ENCODE measurements around the gene TUBAL3.

Gene TUBAL3

DNA sequence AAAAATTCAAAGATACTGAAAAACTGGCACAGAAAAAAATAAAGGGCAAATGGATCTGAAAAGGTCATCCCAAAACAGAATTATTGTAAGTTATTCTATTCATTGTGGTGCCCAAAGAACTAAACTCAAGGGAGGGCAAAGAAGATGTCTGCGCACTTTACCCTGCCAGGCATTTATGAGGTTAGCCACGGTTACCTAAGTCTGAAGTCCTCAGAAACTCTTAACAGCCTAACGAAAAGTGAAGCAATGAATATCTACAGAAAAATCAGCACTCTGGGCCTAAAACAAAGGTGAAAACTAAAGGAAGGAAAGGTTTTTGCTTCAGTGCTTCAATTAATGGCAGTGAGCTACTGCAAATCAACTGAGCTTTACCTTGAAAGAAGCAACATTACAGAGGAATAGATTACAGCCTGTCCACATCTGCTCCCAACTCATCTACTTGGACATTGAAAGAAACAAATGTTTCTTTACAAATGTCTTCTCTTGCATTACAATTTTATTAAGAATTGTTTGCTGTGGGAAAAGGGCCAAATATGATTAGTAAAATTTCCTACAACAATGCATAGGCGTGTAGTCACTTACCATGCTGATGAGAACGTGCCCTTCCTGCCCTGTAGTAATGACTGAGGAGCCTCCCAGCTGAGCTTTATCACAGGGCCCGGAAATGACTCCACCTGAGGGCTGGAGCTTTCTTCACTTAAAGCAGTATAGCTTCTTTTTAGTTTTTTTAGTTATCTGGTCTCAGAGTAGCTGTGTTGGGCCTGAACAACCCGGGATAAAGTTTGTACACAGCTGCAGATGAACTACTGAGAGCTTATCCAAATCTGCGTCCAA lies at the start of gene TUBAL3:
Gene TUBAL3, minus strand, starts transcription at position 621 of the 834 bp plus-strand sequence. Its CDS starts 36 bp downstream, at position 585.
- DNase-seq = no peak

DNA sequence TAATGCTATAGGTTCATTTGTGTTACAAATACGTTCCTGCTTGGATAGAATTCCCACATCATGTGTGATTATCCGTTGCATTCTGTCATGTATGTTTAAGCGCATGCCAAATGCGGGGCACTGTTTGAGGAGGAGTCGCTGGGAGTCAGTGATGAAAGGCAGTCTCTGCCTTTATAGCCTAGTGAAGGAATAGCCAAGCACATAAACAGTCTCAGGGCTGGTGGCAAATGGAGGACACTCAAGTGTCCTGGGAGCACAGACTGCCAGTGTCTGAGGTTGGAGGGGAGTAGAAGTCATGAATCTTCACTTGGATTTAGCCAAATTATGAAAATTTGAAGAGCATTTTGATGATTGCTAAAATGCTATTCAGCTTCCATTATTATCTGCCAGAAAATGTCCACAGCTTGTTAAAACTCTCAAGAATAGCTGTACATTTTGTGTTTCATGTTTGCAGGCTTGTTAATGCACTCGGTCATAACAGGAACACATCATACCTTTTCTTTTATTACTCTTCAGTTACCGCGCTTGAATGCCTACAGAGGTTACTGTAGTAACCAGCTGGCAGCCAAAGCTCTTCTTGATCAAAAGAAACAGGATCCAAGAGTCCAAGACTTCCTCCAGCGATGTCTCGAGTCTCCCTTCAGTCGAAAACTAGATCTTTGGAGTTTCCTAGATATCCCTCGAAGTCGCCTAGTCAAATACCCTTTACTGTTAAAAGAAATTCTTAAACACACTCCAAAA lies 49.3 kb upstream of the TUBAL3 start:
- DNase-seq = no peak

GRCh38 chr10:5450605-5451384 lies 46.2 kb upstream of the TUBAL3 start:
- DNase-seq = no peak

GRCh38 chr10:5449823-5450222 lies 45.2 kb upstream of the TUBAL3 start:
- no peak for DNase-seq

- no peak for DNase-seq
These were observed 44.6 kb upstream of the TUBAL3 start for GRCh38 chr10:5449227-5449626.

DNA sequence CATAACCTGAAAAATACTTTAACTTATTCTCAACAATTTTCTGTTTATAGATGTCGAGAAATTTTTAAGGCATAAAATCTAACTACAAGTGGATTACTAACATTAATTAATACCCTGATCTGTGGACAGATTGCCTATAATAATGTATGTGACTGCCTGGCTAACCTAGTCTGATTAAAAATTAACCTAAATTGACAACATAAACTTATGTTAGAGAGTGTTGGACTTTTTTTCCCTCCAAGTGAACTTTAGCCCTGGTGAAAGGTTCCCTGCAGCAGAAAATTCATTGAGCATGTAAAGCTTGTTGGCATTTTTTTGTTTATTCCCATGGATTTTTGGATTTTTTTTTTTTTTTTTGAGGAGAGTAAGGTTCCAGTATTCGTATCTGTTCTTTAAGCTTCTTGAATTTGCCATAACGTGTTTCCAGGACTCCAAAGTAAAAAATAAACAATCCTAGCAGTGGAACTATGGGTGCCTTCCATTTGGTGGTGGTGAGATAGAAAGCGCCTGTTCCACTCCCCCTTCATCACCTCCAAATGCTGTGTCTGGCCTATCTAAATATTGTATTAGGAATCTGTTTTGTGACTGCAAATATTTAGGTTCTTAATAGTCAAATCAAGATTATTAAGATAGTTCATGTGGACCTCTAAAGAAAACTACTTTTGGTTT lies 43.8 kb upstream of the TUBAL3 start:
- DNase-seq = no peak

- no peak for DNase-seq
These were observed 43.0 kb upstream of the TUBAL3 start for GRCh38 chr10:5447611-5448071.

DNA sequence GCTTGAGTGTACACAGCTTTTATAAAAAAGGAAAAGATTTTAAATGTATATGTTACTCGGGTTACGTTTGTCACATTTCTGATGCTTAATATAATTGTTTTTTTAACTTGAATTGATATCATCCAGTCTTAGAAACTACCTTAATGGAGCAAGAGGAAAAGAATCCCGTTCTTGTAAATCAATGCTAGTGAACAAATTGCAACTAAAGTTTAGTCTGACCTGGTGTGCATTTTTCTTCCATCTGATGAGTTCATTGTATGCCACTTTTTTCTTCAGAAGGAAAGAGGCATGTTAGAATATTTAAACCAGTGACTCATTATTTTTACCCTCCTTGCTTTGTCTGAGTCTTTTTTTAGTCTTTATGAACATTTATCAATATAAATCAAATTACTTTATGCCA lies 42.4 kb upstream of the TUBAL3 start:
- no peak for DNase-seq

DNA sequence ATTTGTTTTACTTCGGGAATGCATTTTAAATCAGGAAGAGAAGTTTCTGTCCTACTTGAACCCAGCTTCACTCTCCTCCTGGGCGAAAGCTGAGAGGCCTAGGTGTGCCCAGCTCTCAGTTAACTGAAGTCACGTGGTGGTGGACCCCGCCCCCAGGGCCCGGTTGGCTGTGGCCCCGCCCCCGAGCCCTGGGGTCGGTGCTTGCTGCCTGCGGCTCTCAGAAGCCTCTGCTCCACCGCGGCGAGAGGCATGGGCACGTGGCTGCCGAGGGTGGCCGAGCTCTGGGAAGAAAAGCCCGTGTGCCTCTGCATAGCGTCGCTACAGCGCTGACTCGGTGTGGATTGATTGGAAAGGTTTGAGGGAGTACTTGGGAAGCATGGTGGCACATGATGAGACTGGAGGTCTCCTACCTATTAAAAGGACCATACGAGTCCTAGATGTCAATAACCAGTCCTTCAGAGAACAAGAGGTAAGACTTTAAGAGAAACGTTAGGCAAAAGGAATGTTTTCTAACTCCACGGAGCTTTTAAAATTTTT lies 41.8 kb upstream of the TUBAL3 start:
- peak; percentile 31 for DNase-seq

GRCh38 chr10:5445006-5445405 lies 40.4 kb upstream of the TUBAL3 start:
- DNase-seq = no peak

- no peak for DNase-seq
These were observed 38.8 kb upstream of the TUBAL3 start for GRCh38 chr10:5443429-5443828.

GRCh38 chr10:5442990-5443370 lies 38.4 kb upstream of the TUBAL3 start:
- DNase-seq = no peak

DNA sequence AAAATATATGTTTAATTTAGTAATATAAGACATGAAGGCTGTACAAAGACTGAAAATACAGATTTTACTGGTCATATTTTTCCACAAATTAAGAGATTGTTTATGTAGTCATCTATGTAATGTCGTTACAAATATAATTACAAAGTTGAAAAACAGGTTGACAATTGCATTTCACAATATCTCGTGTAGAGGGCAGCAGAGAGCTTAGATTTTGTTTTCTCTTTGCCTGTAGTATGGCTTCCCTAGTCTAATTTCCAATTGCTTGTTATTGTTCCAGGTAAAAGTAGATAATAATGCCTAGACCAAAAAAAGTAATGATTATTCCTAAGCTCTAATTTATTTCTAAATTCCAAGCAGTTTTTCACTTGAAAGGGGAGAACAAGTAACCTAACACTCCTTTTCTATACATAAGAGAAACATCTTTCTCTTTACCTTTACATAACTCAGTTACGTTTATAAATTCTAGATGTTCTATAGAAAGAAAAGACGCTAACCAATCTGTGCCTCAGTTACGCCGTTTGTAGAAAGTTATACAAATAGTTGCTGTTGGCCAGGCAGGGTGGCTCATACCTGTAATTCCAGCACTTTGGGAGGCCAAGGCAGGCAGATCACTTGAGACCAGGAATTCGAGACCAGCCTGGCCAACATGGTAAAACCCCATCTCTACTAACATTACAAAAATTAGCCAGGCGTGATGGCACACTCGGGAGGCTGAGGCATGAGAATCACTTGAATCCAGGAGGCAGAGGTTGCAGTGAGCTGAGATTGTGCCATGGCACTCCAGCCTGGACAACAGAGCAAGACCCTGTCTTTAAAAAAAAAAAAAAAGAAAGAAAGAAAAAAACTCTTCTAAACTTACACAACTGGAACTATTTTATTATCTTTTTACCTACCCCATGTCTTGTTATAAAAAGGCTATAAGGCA lies 37.7 kb upstream of the TUBAL3 start:
- DNase-seq = no peak

DNA sequence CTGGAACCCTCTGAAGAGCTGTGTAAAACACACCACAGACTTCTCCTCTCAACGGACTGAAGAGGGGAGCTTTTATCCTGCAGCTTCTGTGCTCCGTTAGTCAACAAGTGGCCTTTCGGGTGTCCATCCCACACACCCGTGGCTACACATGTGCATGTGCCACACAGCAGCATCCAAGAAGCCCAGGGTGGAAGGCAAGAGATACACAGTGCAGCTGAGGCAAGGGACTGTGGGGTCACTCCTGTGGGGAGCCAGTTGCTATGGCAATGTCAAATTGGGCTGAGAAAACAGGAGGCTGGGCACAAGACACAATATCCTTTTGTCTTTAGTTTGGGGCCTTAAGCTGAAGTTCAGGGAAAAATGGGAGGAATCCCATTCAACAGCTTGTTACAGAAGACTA lies 36.5 kb upstream of the TUBAL3 start:
- no peak for DNase-seq

DNA sequence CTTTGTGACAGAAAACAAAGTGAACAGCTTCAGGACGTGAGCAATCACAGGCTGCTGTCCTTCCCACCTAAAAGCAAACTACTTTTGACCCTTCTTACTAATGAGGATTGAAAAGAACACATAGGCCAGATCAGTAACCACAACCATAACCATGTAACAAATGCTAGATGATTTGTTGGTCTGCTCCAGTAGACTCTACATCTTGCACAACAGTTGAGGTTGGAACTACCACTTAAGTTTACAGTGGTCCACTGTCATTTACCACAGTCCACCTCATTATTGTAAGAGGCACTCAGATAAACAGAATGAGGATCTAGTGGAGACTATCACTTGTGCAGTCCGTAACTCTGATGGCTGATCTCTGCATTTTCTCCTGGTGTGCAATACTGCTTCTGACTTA lies 35.6 kb upstream of the TUBAL3 start:
- DNase-seq = no peak

DNA sequence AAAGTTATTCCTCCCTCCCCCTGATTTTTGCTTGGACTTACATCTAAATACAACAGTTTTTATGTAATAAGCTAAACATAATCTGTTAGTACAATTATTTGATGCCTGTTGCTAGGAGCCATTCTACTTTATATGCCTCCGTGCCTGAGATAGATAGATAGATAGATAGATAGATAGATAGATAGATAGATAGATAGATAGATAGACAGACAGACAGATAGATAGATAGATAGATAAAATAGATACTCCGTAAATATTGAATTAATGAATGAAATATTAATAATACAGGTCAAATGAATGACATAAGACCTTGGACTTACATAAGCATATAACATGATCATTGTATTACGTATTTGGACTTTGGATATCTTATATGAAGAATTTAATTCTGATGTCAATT lies 30.7 kb upstream of the TUBAL3 start:
- DNase-seq = no peak

GRCh38 chr10:5434017-5434753 lies 29.6 kb upstream of the TUBAL3 start:
- DNase-seq = no peak

DNA sequence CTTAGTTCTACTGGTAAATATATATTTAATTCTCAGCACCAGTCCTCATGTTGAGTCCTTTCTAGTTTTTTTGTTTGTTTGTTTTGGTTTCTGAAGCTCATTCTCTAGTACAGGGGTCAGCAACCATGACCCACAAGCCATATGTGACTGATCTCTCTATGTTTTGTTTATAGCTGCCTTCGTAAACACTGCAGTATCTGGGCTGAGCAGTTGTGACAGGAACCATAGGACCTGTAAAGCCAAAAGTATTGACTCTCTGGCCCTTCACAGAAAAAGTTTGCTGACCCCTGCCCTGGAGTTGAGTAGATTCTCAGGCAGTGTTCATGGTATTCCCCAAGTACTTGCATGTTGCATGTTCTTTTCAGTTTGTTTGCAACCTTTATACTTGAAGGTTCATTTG lies 28.6 kb upstream of the TUBAL3 start:
- DNase-seq = no peak

DNA sequence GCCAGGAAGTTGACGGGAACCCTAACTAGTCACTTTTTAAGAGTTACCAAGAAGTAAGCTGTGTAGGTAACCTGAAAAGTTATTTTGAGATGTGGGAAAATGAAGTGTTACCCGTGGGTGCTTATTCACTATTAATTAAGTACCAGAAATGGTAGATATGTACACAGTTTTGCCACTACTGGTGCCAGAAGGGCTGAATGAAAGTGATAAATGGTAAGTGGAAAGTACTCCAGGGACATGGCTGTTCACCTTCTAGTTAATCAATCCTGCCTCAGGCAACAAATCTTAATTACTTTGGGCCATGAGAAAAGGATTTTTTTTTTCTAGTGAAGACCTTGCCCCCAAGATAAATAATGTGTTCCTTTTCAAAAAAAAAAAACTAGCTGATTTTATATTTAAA lies 23.5 kb upstream of the TUBAL3 start:
- DNase-seq = peak; percentile 23

DNA sequence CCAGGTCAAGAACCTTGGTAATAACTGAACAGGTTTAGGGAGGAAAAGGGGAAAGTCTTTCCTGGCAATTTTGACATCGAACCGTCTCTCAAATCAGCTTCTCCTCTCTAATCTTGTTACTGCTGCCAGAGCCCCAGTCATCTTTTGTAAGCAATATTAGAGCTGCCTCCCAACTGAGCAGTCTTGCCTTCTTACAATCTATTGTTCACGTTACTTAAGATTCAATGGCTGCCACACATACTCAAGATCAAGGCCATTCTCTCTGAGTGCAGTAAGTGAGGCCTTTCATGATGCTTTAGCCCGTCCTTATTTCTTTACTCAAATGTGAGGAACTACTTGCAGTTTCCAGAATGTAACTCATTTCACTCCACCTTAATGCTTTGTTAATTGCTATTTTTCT lies 20.1 kb upstream of the TUBAL3 start:
- no peak for DNase-seq

- DNase-seq = no peak
These were observed 19.1 kb upstream of the TUBAL3 start for GRCh38 chr10:5423771-5424170.

Measured in NCI-H1436 treated with DMSO at 0.1 percent for 48 hours (cell line).